Natural killer cell (primary cell): Measurements from ENCODE around the gene SEMA6A. TPM values are rescaled to one million over a fixed set of nuclear protein-coding genes. Genes with fewer than 3 reads are reported as not detected.

Experiments used
- ATAC-seq, 3 donors: fragments of 150-1000 bp in 2 of 3; fragments of 200-7000 bp in 1 of 3; cut with Tn5 transposase; 1 replicate in 1 of 3; 2 replicates in 2 of 3; pipeline ENCODE4 v1.10.0; 2021; ENCODE audit warnings: mild to moderate bottlenecking in 2 of 3, moderate library complexity in 2 of 3
- DNase-seq, 2 donors: peaks; one replicate each; pipeline versions ENCODE4 v3.0.0 to v3.0.0-alpha.2; 2013 to 2021; ENCODE audit warnings: mixed read lengths in 1 of 2
- H3K27ac ChIP-seq: one replicate; pipeline ENCODE4 v1.5.1; 2013; ENCODE audit warnings: mild to moderate bottlenecking, low read length
- H3K27me3 ChIP-seq: one replicate; pipeline ENCODE4 v1.6.1; 2013; ENCODE audit warnings: low read length; ENCODE audit not compliant: control insufficient read depth, insufficient read depth
- H3K36me3 ChIP-seq: one replicate; pipeline ENCODE4 v1.6.1; 2013; ENCODE audit warnings: low read length; ENCODE audit not compliant: control insufficient read depth, insufficient read depth
- H3K4me1 ChIP-seq: one replicate; pipeline ENCODE4 v1.6.1; 2013; ENCODE audit warnings: low read length; ENCODE audit not compliant: control insufficient read depth, insufficient read depth
- H3K4me3 ChIP-seq: one replicate; pipeline ENCODE4 v1.5.1; 2013; ENCODE audit warnings: low read length
- H3K9me3 ChIP-seq: one replicate; pipeline ENCODE4 v1.6.1; 2013; ENCODE audit warnings: low read length; ENCODE audit not compliant: control insufficient read depth, insufficient read depth
- H3K27ac Mint-ChIP-seq, 2 donors: one replicate each; pipeline ENCODE4 v1.8.0; 2022; ENCODE audit warnings: mild to moderate bottlenecking in 2 of 2, mixed read lengths in 2 of 2, moderate library complexity in 1 of 2
- H3K27me3 Mint-ChIP-seq, 2 donors: one replicate each; pipeline ENCODE4 v1.8.0; 2022; ENCODE audit warnings: low read depth in 2 of 2, mixed read lengths in 2 of 2
- H3K36me3 Mint-ChIP-seq: one replicate; pipeline ENCODE4 v1.8.0; 2022; ENCODE audit warnings: mixed read lengths
- H3K4me1 Mint-ChIP-seq, 2 donors: one replicate each; pipeline ENCODE4 v1.8.0; 2022; ENCODE audit warnings: mixed read lengths in 2 of 2
- H3K4me3 Mint-ChIP-seq: one replicate; pipeline ENCODE4 v1.8.0; 2022; ENCODE audit warnings: mild to moderate bottlenecking, moderate library complexity, mixed read lengths
- H3K9me3 Mint-ChIP-seq, 2 donors: one replicate each; pipeline ENCODE4 v1.8.0; 2022; ENCODE audit warnings: mixed read lengths in 2 of 2
- CTCF ChIP-seq: fragments of 200-600 bp; IDR thresholded peaks from one replicate; pipeline ENCODE4 v1.8.0; 2022; ENCODE audit warnings: antibody characterized with exemption
- WGBS: methylation state at CpG from one replicate; pipeline ENCODE4 v1.1.7; 2013; ENCODE audit warnings: missing lambda C conversion rate; ENCODE audit not compliant: insufficient coverage; 5-methylcytosine and 5-hydroxymethylcytosine counted together
- intact Hi-C: fragments of 100-400 bp; cut with micrococcal nuclease; formaldehyde crosslinking; loops from one replicate; pipeline ENCODE4 v1.14.2; 2022
- total RNA-seq, 4 donors: library from RNA; stranded (reverse); fragments of 120-200 nt in 1 of 4; gene quantifications; one replicate each; pipeline versions ENCODE4 v1.2.3 to v1.2.4, GENCODE V29; 2013 to 2022

Gene SEMA6A
- total RNA-seq, 3 donors from 2014 or later (not counting 1 experiment from before 2014, with no cell fraction given) = not detected

GRCh38 chr5:116437922-116438578, 136.6 kb downstream of the SEMA6A start:
- H3K36me3 ChIP-seq = no peaks in the 10 kb centered on the region
- no peak for TF ChIP-seq CTCF
- intact Hi-C loops = no loop called here
- no peaks in the 10 kb centered on the region for H3K36me3 Mint-ChIP-seq
- H3K27me3 ChIP-seq = no peaks in the 10 kb centered on the region
- no peaks in the 10 kb centered on the region for H3K9me3 ChIP-seq
- DNase-seq = no peak
- no peak overlapping the region for H3K27ac ChIP-seq
- H3K4me3 ChIP-seq = no peak overlapping the region
- H3K4me1 ChIP-seq = no peaks in the 10 kb centered on the region
- no peak for ATAC-seq
- H3K9me3 Mint-ChIP-seq = no peaks in the 10 kb centered on the region
- H3K4me3 Mint-ChIP-seq = no peak overlapping the region
- no peak overlapping the region for H3K27ac Mint-ChIP-seq
- H3K27me3 Mint-ChIP-seq = no peaks in the 10 kb centered on the region
- no peaks in the 10 kb centered on the region for H3K4me1 Mint-ChIP-seq

- Histone ChIP-seq H3K27ac (no peak overlapping the region), H3K27me3 (no peaks in the 10 kb centered on the region), H3K36me3 (no peaks in the 10 kb centered on the region), H3K9me3 (no peaks in the 10 kb centered on the region), H3K4me1 (no peaks in the 10 kb centered on the region), H3K4me3 (no peak overlapping the region)
- H3K27ac Mint-ChIP-seq = no peak overlapping the region
- ATAC-seq = no peak
- H3K4me3 Mint-ChIP-seq = no peak overlapping the region
- H3K36me3 Mint-ChIP-seq = no peaks in the 10 kb centered on the region
- 94% methylated on average over 6 of the region's 6 CpGs for WGBS
- intact Hi-C loops = no loop called here
- no peak for DNase-seq
- H3K4me1 Mint-ChIP-seq = no peaks in the 10 kb centered on the region
- no peaks in the 10 kb centered on the region for H3K27me3 Mint-ChIP-seq
- TF ChIP-seq CTCF = no peak
- H3K9me3 Mint-ChIP-seq = no peaks in the 10 kb centered on the region
Observed at GRCh38 chr5:116437351-116437705, 137.3 kb downstream of the SEMA6A start.

GRCh38 chr5:116436674-116437350, 137.8 kb downstream of the SEMA6A start:
- Mint-ChIP-seq H3K36me3 (no peaks in the 10 kb centered on the region), H3K9me3 (no peaks in the 10 kb centered on the region), H3K4me3 (no peak overlapping the region), H3K4me1 (no peaks in the 10 kb centered on the region), H3K27me3 (no peaks in the 10 kb centered on the region), H3K27ac (no peak overlapping the region)
- no peak for DNase-seq
- Histone ChIP-seq H3K9me3 (no peaks in the 10 kb centered on the region), H3K27me3 (no peaks in the 10 kb centered on the region), H3K27ac (no peak overlapping the region), H3K36me3 (no peaks in the 10 kb centered on the region), H3K4me3 (no peak overlapping the region), H3K4me1 (no peaks in the 10 kb centered on the region)
- ATAC-seq = no peak
- WGBS = 87% methylated on average over 4 of the region's 5 CpGs
- intact Hi-C loops = no loop called here
- no peak for TF ChIP-seq CTCF

- no peak overlapping the region for H3K4me3 ChIP-seq
- Mint-ChIP-seq H3K27me3 (no peaks in the 10 kb centered on the region), H3K4me3 (no peak overlapping the region), H3K4me1 (peaks cover 0 to 4% of the 10 kb centered on the region in 2 donors), H3K9me3 (no peaks in the 10 kb centered on the region), H3K36me3 (no peaks in the 10 kb centered on the region), H3K27ac (no peak overlapping the region)
- no peaks in the 10 kb centered on the region for H3K36me3 ChIP-seq
- no peaks in the 10 kb centered on the region for H3K4me1 ChIP-seq
- H3K27ac ChIP-seq = no peak overlapping the region
- intact Hi-C loops = no loop called here
- DNase-seq = no peak
- no peak for ATAC-seq
- H3K27me3 ChIP-seq = no peaks in the 10 kb centered on the region
- H3K9me3 ChIP-seq = no peaks in the 10 kb centered on the region
- WGBS = 64% methylated on average over 2 of the region's 2 CpGs
- no peak for TF ChIP-seq CTCF
Observed at GRCh38 chr5:116428966-116429365, 145.7 kb downstream of the SEMA6A start.
